ENCODE results near the gene SLC12A9. TPM values are rescaled to one million over a fixed set of nuclear protein-coding genes. Genes with fewer than 3 reads are reported as not detected.

Gene SLC12A9
- total RNA-seq, 1 donor from 2014 or later: 19.4 TPM

DNA sequence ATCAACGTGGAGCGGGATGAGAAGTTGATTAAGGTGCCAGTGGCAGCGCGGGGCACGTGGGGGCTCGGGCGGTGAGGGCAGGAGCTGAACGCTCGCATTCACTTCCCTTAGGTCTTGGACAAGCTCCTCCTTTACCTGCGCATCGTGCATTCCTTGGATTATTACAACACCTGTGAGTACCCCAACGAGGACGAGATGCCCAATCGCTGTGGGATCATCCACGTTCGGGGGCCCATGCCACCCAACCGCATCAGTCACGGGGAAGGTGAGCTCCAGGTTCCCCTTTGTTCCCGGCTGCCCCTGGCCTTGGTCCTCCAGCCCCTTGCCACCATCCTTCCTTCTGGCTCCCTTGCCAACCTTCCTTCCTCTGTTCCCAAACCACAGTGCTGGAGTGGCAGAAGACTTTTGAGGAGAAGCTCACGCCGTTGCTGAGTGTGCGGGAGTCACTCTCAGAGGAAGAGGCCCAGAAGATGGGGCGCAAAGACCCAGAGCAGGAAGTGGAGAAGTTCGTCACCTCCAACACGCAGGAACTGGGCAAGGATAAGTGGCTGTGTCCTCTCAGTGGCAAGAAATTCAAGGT is 34.5 kb downstream of the SLC12A9 start:
- H3K27ac ChIP-seq: no peak overlapping the region
- no peaks in the 10 kb centered on the region for H3K9me3 ChIP-seq
- DNase-seq (ENCODE audit: low spot score in 2 of 2): no peak
- intact Hi-C loops (cut with DNase I): loop anchor here (5.0 to 10.0 kb wide), 2 partner anchors 330 to 358 kb away; partner anchors contain the start of genes FIS1, PLOD3 and ZNHIT1
- peaks cover 62 to 64% of the 10 kb centered on the region in 2 donors for H3K36me3 ChIP-seq
- peaks cover 6 to 13% of the 10 kb centered on the region in 2 donors for H3K4me1 ChIP-seq
- no peaks in the 10 kb centered on the region for H3K27me3 ChIP-seq
- no peak overlapping the region for H3K4me3 ChIP-seq
- TF ChIP-seq, protein P1, sequence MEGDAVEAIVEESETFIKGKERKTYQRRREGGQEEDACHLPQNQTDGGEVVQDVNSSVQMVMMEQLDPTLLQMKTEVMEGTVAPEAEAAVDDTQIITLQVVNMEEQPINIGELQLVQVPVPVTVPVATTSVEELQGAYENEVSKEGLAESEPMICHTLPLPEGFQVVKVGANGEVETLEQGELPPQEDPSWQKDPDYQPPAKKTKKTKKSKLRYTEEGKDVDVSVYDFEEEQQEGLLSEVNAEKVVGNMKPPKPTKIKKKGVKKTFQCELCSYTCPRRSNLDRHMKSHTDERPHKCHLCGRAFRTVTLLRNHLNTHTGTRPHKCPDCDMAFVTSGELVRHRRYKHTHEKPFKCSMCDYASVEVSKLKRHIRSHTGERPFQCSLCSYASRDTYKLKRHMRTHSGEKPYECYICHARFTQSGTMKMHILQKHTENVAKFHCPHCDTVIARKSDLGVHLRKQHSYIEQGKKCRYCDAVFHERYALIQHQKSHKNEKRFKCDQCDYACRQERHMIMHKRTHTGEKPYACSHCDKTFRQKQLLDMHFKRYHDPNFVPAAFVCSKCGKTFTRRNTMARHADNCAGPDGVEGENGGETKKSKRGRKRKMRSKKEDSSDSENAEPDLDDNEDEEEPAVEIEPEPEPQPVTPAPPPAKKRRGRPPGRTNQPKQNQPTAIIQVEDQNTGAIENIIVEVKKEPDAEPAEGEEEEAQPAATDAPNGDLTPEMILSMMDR (IDR thresholded peaks at IDR 0.05): no peak

DNA sequence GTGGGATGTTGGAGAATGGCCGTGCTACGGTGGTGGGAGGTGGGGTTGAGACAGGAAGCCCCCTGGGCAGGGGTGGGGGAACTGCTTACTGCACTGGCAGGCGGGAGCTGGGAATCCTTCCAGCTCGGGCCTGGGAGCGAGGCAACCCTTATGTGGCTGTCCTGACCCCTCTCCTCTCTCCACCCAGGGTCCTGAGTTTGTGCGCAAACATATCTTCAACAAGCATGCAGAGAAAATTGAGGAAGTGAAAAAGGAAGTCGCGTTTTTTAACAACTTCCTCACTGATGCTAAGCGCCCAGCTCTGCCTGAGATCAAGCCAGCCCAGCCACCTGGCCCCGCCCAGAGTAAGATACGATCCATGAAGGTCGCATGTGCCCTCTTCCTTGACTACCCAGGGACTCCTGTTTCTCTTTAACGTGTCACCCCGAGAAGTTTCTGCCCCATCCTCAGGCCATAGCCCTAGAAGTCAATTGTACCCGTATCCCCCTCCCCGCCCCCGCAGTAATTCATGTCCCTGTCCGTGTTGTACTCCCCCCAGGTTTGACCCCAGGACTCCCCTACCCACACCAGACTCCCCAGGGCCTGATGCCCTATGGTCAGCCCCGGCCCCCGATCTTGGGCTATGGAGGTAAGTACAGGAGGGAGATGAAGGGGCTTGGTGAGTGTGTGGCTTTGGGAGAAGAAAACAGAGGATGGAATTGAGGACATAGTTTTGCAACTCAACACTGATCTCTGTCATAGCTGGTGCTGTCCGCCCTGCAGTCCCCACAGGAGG is 35.2 kb downstream of the SLC12A9 start:
- intact Hi-C loops (cut with DNase I): loop anchor here (5.0 to 10.0 kb wide), 2 partner anchors 330 to 357 kb away; partner anchors contain the start of genes FIS1, PLOD3 and ZNHIT1
- Histone ChIP-seq H3K9me3 (no peaks in the 10 kb centered on the region), H3K4me3 (no peak overlapping the region), H3K27ac (no peak overlapping the region), H3K36me3 (peaks cover 56 to 57% of the 10 kb centered on the region in 2 donors), H3K27me3 (no peaks in the 10 kb centered on the region), H3K4me1 (peaks cover 6 to 13% of the 10 kb centered on the region in 2 donors)
- TF ChIP-seq, protein P1 (IDR thresholded peaks at IDR 0.05): no peak
- no peak for DNase-seq (ENCODE audit: low spot score in 2 of 2)

- H3K27me3 ChIP-seq: no peaks in the 10 kb centered on the region
- H3K4me3 ChIP-seq: peak overlapping the region; percentile 70 to 74
- peaks cover 48 to 50% of the 10 kb centered on the region in 2 donors for H3K36me3 ChIP-seq
- no peaks in the 10 kb centered on the region for H3K9me3 ChIP-seq
- H3K4me1 ChIP-seq: peaks cover 6 to 13% of the 10 kb centered on the region in 2 donors
- H3K27ac ChIP-seq: peak overlapping the region; percentile 73 to 79
- no peak for DNase-seq (ENCODE audit: low spot score in 2 of 2)
- TF ChIP-seq, protein P1 (IDR thresholded peaks at IDR 0.05): no peak
- intact Hi-C loops (cut with DNase I): loop anchor here (5.0 to 10.0 kb wide), 2 partner anchors 329 to 356 kb away; partner anchors contain the start of genes FIS1, PLOD3 and ZNHIT1
Measured at GRCh38 chr7:100888291-100888987, 35.9 kb downstream of the SLC12A9 start.

DNA sequence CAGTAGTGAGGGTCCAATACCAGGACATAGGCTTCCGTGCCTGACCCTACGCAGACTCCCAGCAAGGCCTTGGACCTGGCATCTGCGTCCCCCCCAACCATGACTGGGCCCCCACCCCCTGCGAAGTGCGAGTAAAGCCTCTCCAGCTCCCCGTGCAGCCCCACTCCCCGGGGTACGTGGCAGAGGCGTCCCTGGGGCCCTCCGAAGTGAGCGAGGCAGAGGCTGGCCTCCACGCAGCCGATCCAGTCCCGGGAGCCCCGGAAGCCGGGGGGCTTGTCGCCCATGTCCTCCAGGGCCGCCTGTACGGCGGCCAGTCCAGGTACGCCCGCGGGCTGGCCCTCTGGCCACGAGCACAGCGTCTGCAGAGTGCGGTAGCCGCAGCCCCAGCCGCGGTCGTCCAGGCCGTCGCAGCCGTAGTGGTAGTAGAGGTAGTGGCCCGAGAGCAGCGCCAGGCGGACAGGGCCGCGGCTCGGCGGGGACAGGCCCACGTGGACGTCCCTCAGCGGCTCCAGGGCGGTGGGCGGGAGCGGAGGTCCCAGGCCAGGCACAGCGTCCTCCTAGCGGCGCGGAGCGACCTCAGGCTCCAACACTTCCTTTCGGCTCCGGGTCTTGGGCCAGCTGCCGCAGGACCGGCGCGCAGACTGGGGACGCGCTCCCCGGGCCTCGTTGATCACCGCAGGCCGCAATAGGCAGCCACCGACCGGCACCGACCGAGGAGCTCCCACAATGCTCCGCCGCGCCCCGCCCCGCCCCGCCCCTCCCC is 36.7 kb downstream of the SLC12A9 start, which contains the start of gene UFSP1:
Gene UFSP1 (minus strand): TSS at position 728 of the 763 bp plus-strand sequence. CDS start 444 bp downstream, at position 284.
- H3K27ac ChIP-seq: peak within 1 kb of the TSS; percentile 76 to 79
- peak within 1 kb of the TSS; percentile 70 to 74 for H3K4me3 ChIP-seq
- H3K36me3 ChIP-seq: peaks cover 41 to 42% of the 10 kb centered on the region in 2 donors
- DNase-seq (ENCODE audit: low spot score in 2 of 2): no peak
- intact Hi-C loops (cut with DNase I): loop anchor here (1.0 to 10.0 kb wide), 4 partner anchors 14 to 356 kb away; partner anchors contain the start of genes FIS1, PLOD3, SRRT and ZNHIT1
- TF ChIP-seq, protein P1 (IDR thresholded peaks at IDR 0.05): no peak
- H3K9me3 ChIP-seq: no peaks in the 10 kb centered on the region
- peaks cover 6 to 13% of the 10 kb centered on the region in 2 donors for H3K4me1 ChIP-seq
- no peaks in the 10 kb centered on the region for H3K27me3 ChIP-seq

All from ascending aorta (tissue), 2 donors.